Activated B cell treated with CpG ODN at 0.5 μM for 24 hours (primary cell): ENCODE measurements around the gene REM1. TPM values are rescaled to one million over a fixed set of nuclear protein-coding genes. Genes with fewer than 3 reads are reported as not detected.

Source experiments
- ATAC-seq: fragments of 200-7000 bp; cut with Tn5 transposase; one replicate; pipeline ENCODE4 v1.10.0; 2021; ENCODE audit warnings: low read depth, mild to moderate bottlenecking, moderate library complexity
- CTCF ChIA-PET: fragments of 350-600 bp; sonication (Branson Sonifier 250); formaldehyde crosslinking; loops from one replicate; lab custom pipeline; 2021; ENCODE audit warnings: antibody characterized with exemption; lab: Charles Lee
- POLR2A ChIA-PET: fragments of 350-600 bp; sonication (Branson Sonifier 250); formaldehyde crosslinking; loops from one replicate; lab custom pipeline; 2021; ENCODE audit warnings: antibody characterized with exemption; lab: Charles Lee
- DNase-seq: peaks from one replicate; pipeline ENCODE4 v3.0.0; 2022
- H3K27ac Mint-ChIP-seq: one replicate; pipeline ENCODE4 v1.8.0; 2020; ENCODE audit warnings: mixed read lengths
- H3K27me3 Mint-ChIP-seq: one replicate; pipeline ENCODE4 v1.8.0; 2021; ENCODE audit warnings: mixed read lengths
- H3K36me3 Mint-ChIP-seq: one replicate; pipeline ENCODE4 v1.8.0; 2021; ENCODE audit warnings: low read depth, mixed read lengths
- H3K4me1 Mint-ChIP-seq: one replicate; pipeline ENCODE4 v1.8.0; 2021; ENCODE audit warnings: mixed read lengths
- H3K4me3 Mint-ChIP-seq: one replicate; pipeline ENCODE4 v1.8.0; 2020; ENCODE audit warnings: mild to moderate bottlenecking, mixed read lengths
- H3K9me3 Mint-ChIP-seq: one replicate; pipeline ENCODE4 v1.8.0; 2020; ENCODE audit warnings: mixed read lengths
- CTCF ChIP-seq: fragments of 200-600 bp; IDR thresholded peaks from one replicate; pipeline ENCODE4 v1.8.0; 2022; ENCODE audit warnings: antibody characterized with exemption, mild to moderate bottlenecking
- intact Hi-C: fragments of 100-400 bp; cut with micrococcal nuclease; formaldehyde crosslinking; loops from one replicate; pipeline ENCODE4 v1.15.1; 2024
- total RNA-seq: library from RNA; stranded (reverse); gene quantifications from 2 replicates; pipeline ENCODE4 v1.2.3, GENCODE V29; 2022

The REM1 gene
- total RNA-seq, 1 donor from 2014 or later: not detected

- Mint-ChIP-seq H3K4me1 (peaks cover 22% of the 10 kb centered on the region), H3K27ac (no peak overlapping the region), H3K27me3 (peaks cover 44% of the 10 kb centered on the region), H3K4me3 (no peak overlapping the region), H3K9me3 (peaks cover 3% of the 10 kb centered on the region), H3K36me3 (no peaks in the 10 kb centered on the region)
- POLR2A ChIA-PET: no interaction called here
- CTCF ChIA-PET: no interaction called here
- TF ChIP-seq CTCF: no peak
- intact Hi-C loops: no loop called here
- DNase-seq (no peak), ATAC-seq (no peak)
Observed at GRCh38 chr20:31476643-31477215, 1.6 kb downstream of the REM1 start.

- CTCF ChIA-PET: interaction anchor here (0.9 to 1.5 kb wide), 2 partner anchors 19 kb away, joined by 3 read pairs; no protein-coding TSS in a partner anchor
Observed at GRCh38 chr20:31484001-31484400, 8.9 kb downstream of the REM1 start.

GRCh38 chr20:31485450-31486339 is 10.6 kb downstream of the REM1 start:
- Mint-ChIP-seq H3K27me3 (peaks cover 34% of the 10 kb centered on the region), H3K27ac (no peak overlapping the region), H3K36me3 (no peaks in the 10 kb centered on the region), H3K4me3 (no peak overlapping the region), H3K4me1 (no peaks in the 10 kb centered on the region), H3K9me3 (no peaks in the 10 kb centered on the region)
- CTCF ChIA-PET: interaction anchor here (1.1 kb wide), 1 partner anchor 17 kb away, joined by 4 read pairs; no protein-coding TSS in a partner anchor
- intact Hi-C loops: no loop called here
- POLR2A ChIA-PET: no interaction called here
- ATAC-seq: no peak
- no peak for TF ChIP-seq CTCF
- DNase-seq: no peak

More at GRCh38 chr20:31484001-31484400, 8.9 kb downstream of the REM1 start:
- no peak for ATAC-seq
- no peak for DNase-seq
- Mint-ChIP-seq H3K27me3 (peaks cover 38% of the 10 kb centered on the region), H3K4me3 (no peak overlapping the region), H3K9me3 (no peaks in the 10 kb centered on the region), H3K27ac (no peak overlapping the region), H3K36me3 (no peaks in the 10 kb centered on the region), H3K4me1 (no peaks in the 10 kb centered on the region)
- intact Hi-C loops: no loop called here
- POLR2A ChIA-PET: no interaction called here
- no peak for TF ChIP-seq CTCF

GRCh38 chr20:31488115-31488514 is 13.0 kb downstream of the REM1 start:
- no peaks in the 10 kb centered on the region for H3K36me3 Mint-ChIP-seq
- intact Hi-C loops: no loop called here
- CTCF ChIA-PET: interaction anchor here (0.7 to 1.3 kb wide), 2 partner anchors 15 to 217 kb away, joined by 3 to 4 read pairs; no protein-coding TSS in a partner anchor
- H3K9me3 Mint-ChIP-seq: no peaks in the 10 kb centered on the region
- no peak for DNase-seq
- no peak for TF ChIP-seq CTCF
- no peaks in the 10 kb centered on the region for H3K4me1 Mint-ChIP-seq
- H3K4me3 Mint-ChIP-seq: no peak overlapping the region
- peaks cover 25% of the 10 kb centered on the region for H3K27me3 Mint-ChIP-seq
- no peak overlapping the region for H3K27ac Mint-ChIP-seq
- ATAC-seq: no peak
- POLR2A ChIA-PET: no interaction called here

GRCh38 chr20:31489152-31489551 is 14.1 kb downstream of the REM1 start:
- no peaks in the 10 kb centered on the region for H3K9me3 Mint-ChIP-seq
- H3K27ac Mint-ChIP-seq: no peak overlapping the region
- H3K4me3 Mint-ChIP-seq: no peak overlapping the region
- ATAC-seq (no peak), DNase-seq (no peak)
- ChIA-PET CTCF (interaction anchor here (1.3 kb wide), 1 partner anchor 14 kb away, joined by 4 read pairs; no protein-coding TSS in a partner anchor), POLR2A (no interaction called here)
- no peak for TF ChIP-seq CTCF
- peaks cover 21% of the 10 kb centered on the region for H3K27me3 Mint-ChIP-seq
- no peaks in the 10 kb centered on the region for H3K4me1 Mint-ChIP-seq
- intact Hi-C loops: no loop called here
- H3K36me3 Mint-ChIP-seq: no peaks in the 10 kb centered on the region
